C4-2B (cell line): ENCODE measurements around the gene CDR2L.

ENCODE experiments used
- CTCF ChIP-seq: fragments of 450-650 bp; conservative IDR thresholded peaks from 2 replicates; pipeline ENCODE4 v1.5.1; 2017; ENCODE audit warnings: mild to moderate bottlenecking
- ZFX ChIP-seq: fragments of 450-650 bp; IDR thresholded peaks from 2 replicates; pipeline ENCODE4 v1.6.1; 2017

GRCh38 chr17:75003070-75003956 lies 15.9 kb downstream of the CDR2L start:
- TF ChIP-seq CTCF = no peak
- TF ChIP-seq ZFX = no peak
